GM18508 (cell line): ENCODE results near the gene TLCD1.
"Not testable (repeated sequence)": the region's sequence is repeated elsewhere in the genome, so short reads cannot be mapped to it uniquely, and the experiment has no call there.

Source experiments
- ATAC-seq: cut with Tn5 transposase; IDR thresholded peaks from one replicate; pipeline ENCODE4 v1.9.1; 2021; ENCODE audit warnings: moderate number of reproducible peaks; ENCODE audit not compliant: insufficient read depth, unreplicated experiment

TLCD1 gene

GRCh38 chr17:28735242-28735722, 9.2 kb upstream of the TLCD1 start:
- ATAC-seq, result no peak

GRCh38 chr17:28734712-28735241, 8.7 kb upstream of the TLCD1 start:
- ATAC-seq, result no peak

GRCh38 chr17:28733346-28733745, 7.3 kb upstream of the TLCD1 start:
- no peak for ATAC-seq

- no peak for ATAC-seq
These were observed 3.9 kb upstream of the TLCD1 start for GRCh38 chr17:28729950-28730330.

- no peak for ATAC-seq
These were observed 2.5 kb upstream of the TLCD1 start, which contains the start of gene NEK8 for GRCh38 chr17:28728364-28729200. TSS of gene NEK8 (plus strand) at chr17:28728788. CDS start at chr17:28728814, 26 bp downstream.

GRCh38 chr17:28726627-28727491, 826 bp upstream of the TLCD1 start:
- no peak for ATAC-seq

GRCh38 chr17:28725660-28726225, 290 bp downstream of the TLCD1 start:
- ATAC-seq, result no peak

- no peak for ATAC-seq
These were observed 820 bp downstream of the TLCD1 start for GRCh38 chr17:28725166-28725659.

GRCh38 chr17:28724500-28725165, 1.4 kb downstream of the TLCD1 start:
- no peak for ATAC-seq

GRCh38 chr17:28723836-28724499, 2.1 kb downstream of the TLCD1 start:
- ATAC-seq, result not testable (repeated sequence)

- ATAC-seq, result no peak
These were observed 2.7 kb downstream of the TLCD1 start for GRCh38 chr17:28723159-28723835.

GRCh38 chr17:28722417-28723158, 3.4 kb downstream of the TLCD1 start:
- no peak for ATAC-seq

- ATAC-seq, result not testable (repeated sequence)
These were observed 5.1 kb downstream of the TLCD1 start for GRCh38 chr17:28720997-28721329.

GRCh38 chr17:28720247-28720996, 5.6 kb downstream of the TLCD1 start:
- ATAC-seq, result no peak

- no peak for ATAC-seq
These were observed 7.0 kb downstream of the TLCD1 start for GRCh38 chr17:28719021-28719433.

- ATAC-seq, result no peak
These were observed 7.6 kb downstream of the TLCD1 start for GRCh38 chr17:28718333-28719020.
